Measurements from ENCODE around the gene FGFR3.

The FGFR3 gene

GRCh38 chr4:1762264-1763010, 30.7 kb upstream of the FGFR3 start:
- no peak overlapping the region for H3K4me3 ChIP-seq (ENCODE audit: insufficient read depth, low read depth, low read length, poor library complexity, severe bottlenecking)
- no peak overlapping the region for H3K27ac ChIP-seq (ENCODE audit: insufficient read depth, low read length, poor library complexity, severe bottlenecking)
- H3K4me1 ChIP-seq (ENCODE audit: control insufficient read depth, insufficient read depth, low read length, poor library complexity, severe bottlenecking) = no peaks in the 10 kb centered on the region
- no peaks in the 10 kb centered on the region for H3K36me3 ChIP-seq (ENCODE audit: control insufficient read depth, insufficient read depth, low read length)
- H3K9me3 ChIP-seq (ENCODE audit: control insufficient read depth, low read length) = no peaks in the 10 kb centered on the region
- peaks cover 3% of the 10 kb centered on the region for H3K27me3 ChIP-seq (replicated peaks; ENCODE audit: control insufficient read depth, insufficient read depth, low read length, poor library complexity, severe bottlenecking)
- no peak for DNase-seq

DNA sequence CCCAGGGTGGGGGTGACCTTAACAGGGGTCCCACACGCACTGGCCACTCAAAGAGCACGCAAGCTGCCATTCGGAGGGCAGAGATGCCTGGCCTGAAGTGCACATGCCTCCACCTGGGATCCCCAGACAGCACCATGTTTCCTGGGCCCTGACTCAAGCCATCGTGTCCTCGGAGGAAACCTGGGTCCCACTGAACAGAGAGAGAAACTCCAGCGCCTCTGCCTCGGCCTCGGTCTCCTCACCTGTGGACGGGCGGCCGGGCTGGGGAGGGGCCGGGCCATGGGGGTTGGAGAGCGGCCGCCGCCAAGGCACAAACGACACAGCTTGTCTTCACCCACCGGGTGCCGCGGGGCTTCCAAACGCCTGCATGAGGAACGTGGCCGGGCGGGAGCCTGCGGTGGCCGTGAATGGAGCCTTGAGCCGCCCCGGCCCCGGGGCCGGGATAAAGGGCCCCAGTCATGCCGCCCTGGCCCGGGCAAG, 30.0 kb upstream of the FGFR3 start:
- no peaks in the 10 kb centered on the region for H3K9me3 ChIP-seq (ENCODE audit: control insufficient read depth, low read length)
- H3K4me3 ChIP-seq (ENCODE audit: insufficient read depth, low read depth, low read length, poor library complexity, severe bottlenecking) = no peak overlapping the region

GRCh38 chr4:1763550-1764080, 29.5 kb upstream of the FGFR3 start:
- H3K4me1 ChIP-seq (ENCODE audit: control insufficient read depth, insufficient read depth, low read length, poor library complexity, severe bottlenecking) = no peaks in the 10 kb centered on the region
- no peak for DNase-seq
- H3K4me3 ChIP-seq (ENCODE audit: insufficient read depth, low read depth, low read length, poor library complexity, severe bottlenecking) = no peak overlapping the region
- H3K9me3 ChIP-seq (ENCODE audit: control insufficient read depth, low read length) = no peaks in the 10 kb centered on the region
- no peaks in the 10 kb centered on the region for H3K36me3 ChIP-seq (ENCODE audit: control insufficient read depth, insufficient read depth, low read length)
- H3K27me3 ChIP-seq (replicated peaks; ENCODE audit: control insufficient read depth, insufficient read depth, low read length, poor library complexity, severe bottlenecking) = peaks cover 12% of the 10 kb centered on the region
- H3K27ac ChIP-seq (ENCODE audit: insufficient read depth, low read length, poor library complexity, severe bottlenecking) = no peak overlapping the region

More for the DNA sequence above, 30.0 kb upstream of the FGFR3 start:
- no peaks in the 10 kb centered on the region for H3K36me3 ChIP-seq (ENCODE audit: control insufficient read depth, insufficient read depth, low read length)
- no peak overlapping the region for H3K27ac ChIP-seq (ENCODE audit: insufficient read depth, low read length, poor library complexity, severe bottlenecking)
- DNase-seq = no peak
- H3K27me3 ChIP-seq (replicated peaks; ENCODE audit: control insufficient read depth, insufficient read depth, low read length, poor library complexity, severe bottlenecking) = peaks cover 6% of the 10 kb centered on the region
- no peaks in the 10 kb centered on the region for H3K4me1 ChIP-seq (ENCODE audit: control insufficient read depth, insufficient read depth, low read length, poor library complexity, severe bottlenecking)

DNA sequence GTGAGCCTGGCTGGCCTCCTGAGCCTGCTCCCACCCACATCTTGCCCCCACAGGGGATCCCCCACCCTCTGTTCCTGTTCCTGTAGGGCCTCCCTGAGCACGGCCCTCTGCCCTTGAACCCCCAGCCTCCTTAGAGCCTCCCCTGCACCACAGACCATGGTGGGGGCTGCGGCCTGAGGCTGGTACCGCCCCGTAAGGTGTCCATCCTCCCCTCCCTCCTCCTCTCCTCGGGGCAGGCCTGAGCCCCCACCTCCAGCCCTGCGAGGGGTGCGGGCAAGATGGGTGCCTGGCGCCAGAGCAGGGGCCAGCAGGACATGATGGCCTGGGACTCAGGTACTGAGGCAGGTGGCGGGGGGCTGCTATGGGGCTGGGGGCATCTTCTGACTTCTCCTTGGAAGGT, 28.4 kb upstream of the FGFR3 start:
- Histone ChIP-seq H3K4me1 (ENCODE audit: control insufficient read depth, insufficient read depth, low read length, poor library complexity, severe bottlenecking) (no peaks in the 10 kb centered on the region), H3K9me3 (ENCODE audit: control insufficient read depth, low read length) (no peaks in the 10 kb centered on the region), H3K36me3 (ENCODE audit: control insufficient read depth, insufficient read depth, low read length) (no peaks in the 10 kb centered on the region), H3K27ac (ENCODE audit: insufficient read depth, low read length, poor library complexity, severe bottlenecking) (no peak overlapping the region), H3K27me3 (replicated peaks; ENCODE audit: control insufficient read depth, insufficient read depth, low read length, poor library complexity, severe bottlenecking) (peaks cover 12% of the 10 kb centered on the region), H3K4me3 (ENCODE audit: insufficient read depth, low read depth, low read length, poor library complexity, severe bottlenecking) (no peak overlapping the region)
- DNase-seq = no peak

DNA sequence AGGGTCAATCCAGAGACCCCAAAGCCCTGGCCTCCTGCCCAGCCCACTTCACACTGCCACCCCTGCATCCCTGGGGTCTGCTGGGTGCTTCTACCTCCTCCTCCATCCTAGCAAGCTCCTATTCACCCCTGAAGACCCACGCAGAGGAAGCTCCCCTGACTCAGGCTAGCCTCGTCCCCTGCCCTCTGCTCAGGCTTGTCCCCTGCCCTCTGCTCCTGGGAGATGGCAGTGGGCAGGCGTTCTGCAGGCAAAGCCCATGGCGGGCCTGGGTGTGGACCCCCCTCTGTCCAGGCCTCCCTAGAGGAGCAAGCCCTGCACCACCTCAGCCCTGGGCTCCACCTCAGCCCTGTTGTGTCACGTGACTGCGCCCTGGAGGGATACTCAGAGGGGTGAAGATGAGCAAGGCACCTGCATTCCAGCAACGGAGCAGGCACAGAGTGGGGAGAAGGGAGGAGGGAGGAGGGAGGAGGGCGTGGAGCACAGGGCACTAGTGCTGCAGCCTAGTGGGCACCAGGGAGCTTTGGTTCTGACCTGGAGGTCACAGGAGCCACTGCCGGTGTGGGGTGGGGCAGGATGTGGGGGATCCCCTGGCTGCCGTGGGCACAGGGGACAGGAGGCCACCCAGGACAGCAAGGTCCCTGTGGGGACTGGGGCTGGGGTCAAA, 27.6 kb upstream of the FGFR3 start:
- Histone ChIP-seq H3K27ac (ENCODE audit: insufficient read depth, low read length, poor library complexity, severe bottlenecking) (no peak overlapping the region), H3K27me3 (replicated peaks; ENCODE audit: control insufficient read depth, insufficient read depth, low read length, poor library complexity, severe bottlenecking) (peaks cover 12% of the 10 kb centered on the region), H3K4me3 (ENCODE audit: insufficient read depth, low read depth, low read length, poor library complexity, severe bottlenecking) (no peak overlapping the region), H3K4me1 (ENCODE audit: control insufficient read depth, insufficient read depth, low read length, poor library complexity, severe bottlenecking) (no peaks in the 10 kb centered on the region), H3K36me3 (ENCODE audit: control insufficient read depth, insufficient read depth, low read length) (no peaks in the 10 kb centered on the region), H3K9me3 (ENCODE audit: control insufficient read depth, low read length) (no peaks in the 10 kb centered on the region)
- no peak for DNase-seq

DNA sequence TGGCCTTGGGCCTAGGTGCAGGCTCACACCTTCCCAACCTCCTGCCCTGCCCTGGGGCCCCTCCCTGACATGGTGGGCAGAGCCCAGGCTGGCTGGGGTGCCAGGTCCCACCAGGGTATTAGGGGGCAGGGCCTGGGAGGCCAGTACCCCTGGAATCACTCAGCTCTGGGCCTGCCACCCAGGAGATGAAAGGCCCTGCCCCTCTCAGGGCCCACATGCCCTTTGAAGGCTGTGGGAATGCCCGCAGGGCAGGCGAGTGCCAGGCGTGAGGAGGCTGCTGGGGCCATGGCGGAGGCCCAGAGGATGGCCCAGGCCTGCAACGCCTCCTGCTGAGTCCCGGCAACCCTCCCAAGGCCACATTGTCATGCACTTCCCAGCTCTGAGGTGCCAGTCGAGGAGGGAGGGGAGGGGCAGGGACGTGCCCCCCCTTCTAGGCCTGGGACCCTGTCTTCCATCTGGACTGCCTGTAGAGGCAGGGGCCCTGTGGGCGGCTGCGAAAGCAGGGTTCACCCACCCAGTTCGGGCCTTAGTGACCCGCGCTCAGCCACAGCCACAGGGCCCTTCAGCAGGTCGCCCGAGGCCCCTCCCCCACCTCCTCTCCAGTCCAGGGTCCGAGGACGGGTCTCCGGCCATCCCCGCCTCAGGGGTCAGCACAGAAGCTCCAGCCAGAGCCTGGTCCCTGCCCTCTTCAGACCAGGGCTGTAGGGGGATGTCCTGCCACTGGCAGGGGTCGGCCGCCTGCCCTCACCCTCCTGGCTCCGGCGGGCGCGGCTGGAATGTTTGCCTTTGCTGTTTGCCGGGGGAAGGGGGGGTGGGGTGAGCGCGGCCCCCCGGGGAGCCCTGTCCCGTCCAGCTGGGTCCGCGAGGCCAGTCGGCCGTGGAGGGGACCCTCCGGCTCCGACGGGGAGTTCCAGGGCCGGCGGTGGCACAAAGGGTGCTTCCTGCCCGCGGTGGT, 26.7 kb upstream of the FGFR3 start:
- H3K27ac ChIP-seq (ENCODE audit: insufficient read depth, low read length, poor library complexity, severe bottlenecking) = no peak overlapping the region
- no peaks in the 10 kb centered on the region for H3K9me3 ChIP-seq (ENCODE audit: control insufficient read depth, low read length)
- no peaks in the 10 kb centered on the region for H3K36me3 ChIP-seq (ENCODE audit: control insufficient read depth, insufficient read depth, low read length)
- no peaks in the 10 kb centered on the region for H3K4me1 ChIP-seq (ENCODE audit: control insufficient read depth, insufficient read depth, low read length, poor library complexity, severe bottlenecking)
- DNase-seq = no peak
- peaks cover 12% of the 10 kb centered on the region for H3K27me3 ChIP-seq (replicated peaks; ENCODE audit: control insufficient read depth, insufficient read depth, low read length, poor library complexity, severe bottlenecking)
- no peak overlapping the region for H3K4me3 ChIP-seq (ENCODE audit: insufficient read depth, low read depth, low read length, poor library complexity, severe bottlenecking)

- Histone ChIP-seq H3K4me3 (ENCODE audit: insufficient read depth, low read depth, low read length, poor library complexity, severe bottlenecking) (no peak overlapping the region), H3K4me1 (ENCODE audit: control insufficient read depth, insufficient read depth, low read length, poor library complexity, severe bottlenecking) (no peaks in the 10 kb centered on the region), H3K27me3 (replicated peaks; ENCODE audit: control insufficient read depth, insufficient read depth, low read length, poor library complexity, severe bottlenecking) (peaks cover 12% of the 10 kb centered on the region), H3K9me3 (ENCODE audit: control insufficient read depth, low read length) (no peaks in the 10 kb centered on the region), H3K36me3 (ENCODE audit: control insufficient read depth, insufficient read depth, low read length) (no peaks in the 10 kb centered on the region), H3K27ac (ENCODE audit: insufficient read depth, low read length, poor library complexity, severe bottlenecking) (no peak overlapping the region)
- DNase-seq = no peak
These were observed 25.9 kb upstream of the FGFR3 start for GRCh38 chr4:1767061-1767769.

GRCh38 chr4:1767770-1768366, 25.2 kb upstream of the FGFR3 start:
- H3K27me3 ChIP-seq (replicated peaks; ENCODE audit: control insufficient read depth, insufficient read depth, low read length, poor library complexity, severe bottlenecking) = peaks cover 12% of the 10 kb centered on the region
- DNase-seq = no peak

More at GRCh38 chr4:1767770-1768366, 25.2 kb upstream of the FGFR3 start:
- no peaks in the 10 kb centered on the region for H3K9me3 ChIP-seq (ENCODE audit: control insufficient read depth, low read length)
- H3K36me3 ChIP-seq (ENCODE audit: control insufficient read depth, insufficient read depth, low read length) = no peaks in the 10 kb centered on the region
- no peaks in the 10 kb centered on the region for H3K4me1 ChIP-seq (ENCODE audit: control insufficient read depth, insufficient read depth, low read length, poor library complexity, severe bottlenecking)
- H3K27ac ChIP-seq (ENCODE audit: insufficient read depth, low read length, poor library complexity, severe bottlenecking) = no peak overlapping the region
- no peak overlapping the region for H3K4me3 ChIP-seq (ENCODE audit: insufficient read depth, low read depth, low read length, poor library complexity, severe bottlenecking)

Data from effector memory CD4-positive, alpha-beta T cell (primary cell).